ENCODE results near the gene EMB. TPM values are rescaled to one million over a fixed set of nuclear protein-coding genes. Genes with fewer than 3 reads are reported as not detected.
A peak's percentile ranks its signal among the peaks of the same experiment; 100 is the strongest.
"Not testable (repeated sequence)": the region's sequence is repeated elsewhere in the genome, so short reads cannot be mapped to it uniquely, and the experiment has no call there.

EMB gene
- total RNA-seq, 1 experiment from 2014 or later, result 40.4 TPM

- TF ChIP-seq, protein P1, sequence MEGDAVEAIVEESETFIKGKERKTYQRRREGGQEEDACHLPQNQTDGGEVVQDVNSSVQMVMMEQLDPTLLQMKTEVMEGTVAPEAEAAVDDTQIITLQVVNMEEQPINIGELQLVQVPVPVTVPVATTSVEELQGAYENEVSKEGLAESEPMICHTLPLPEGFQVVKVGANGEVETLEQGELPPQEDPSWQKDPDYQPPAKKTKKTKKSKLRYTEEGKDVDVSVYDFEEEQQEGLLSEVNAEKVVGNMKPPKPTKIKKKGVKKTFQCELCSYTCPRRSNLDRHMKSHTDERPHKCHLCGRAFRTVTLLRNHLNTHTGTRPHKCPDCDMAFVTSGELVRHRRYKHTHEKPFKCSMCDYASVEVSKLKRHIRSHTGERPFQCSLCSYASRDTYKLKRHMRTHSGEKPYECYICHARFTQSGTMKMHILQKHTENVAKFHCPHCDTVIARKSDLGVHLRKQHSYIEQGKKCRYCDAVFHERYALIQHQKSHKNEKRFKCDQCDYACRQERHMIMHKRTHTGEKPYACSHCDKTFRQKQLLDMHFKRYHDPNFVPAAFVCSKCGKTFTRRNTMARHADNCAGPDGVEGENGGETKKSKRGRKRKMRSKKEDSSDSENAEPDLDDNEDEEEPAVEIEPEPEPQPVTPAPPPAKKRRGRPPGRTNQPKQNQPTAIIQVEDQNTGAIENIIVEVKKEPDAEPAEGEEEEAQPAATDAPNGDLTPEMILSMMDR (IDR thresholded peaks at IDR 0.05), result no peak
- peak; percentile 67; the same call in 1 of the 2 replicates for TF ChIP-seq ESRRA (CRISPR knock-in tag; IDR thresholded peaks at IDR 0.05; ENCODE audit: borderline replicate concordance)
- TF ChIP-seq, protein P2, sequence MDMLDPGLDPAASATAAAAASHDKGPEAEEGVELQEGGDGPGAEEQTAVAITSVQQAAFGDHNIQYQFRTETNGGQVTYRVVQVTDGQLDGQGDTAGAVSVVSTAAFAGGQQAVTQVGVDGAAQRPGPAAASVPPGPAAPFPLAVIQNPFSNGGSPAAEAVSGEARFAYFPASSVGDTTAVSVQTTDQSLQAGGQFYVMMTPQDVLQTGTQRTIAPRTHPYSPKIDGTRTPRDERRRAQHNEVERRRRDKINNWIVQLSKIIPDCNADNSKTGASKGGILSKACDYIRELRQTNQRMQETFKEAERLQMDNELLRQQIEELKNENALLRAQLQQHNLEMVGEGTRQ (CRISPR knock-in tag; IDR thresholded peaks at IDR 0.05), result peak; percentile 15; the same call in 1 of the 2 replicates
- no peak for TF ChIP-seq ZNF232 (CRISPR knock-in tag; IDR thresholded peaks at IDR 0.05)
Measured at GRCh38 chr5:50440651-50441492, at the start of gene EMB (continued).

- H3K36me3 Mint-ChIP-seq, result peaks cover 43% of the 10 kb centered on the region
- H3K4me3 Mint-ChIP-seq; H3K4me1 Mint-ChIP-seq; DNase-seq (ENCODE audit: low spot score); CTCF ChIA-PET; POLR2A ChIA-PET; ATAC-seq; H3K27me3 Mint-ChIP-seq (ENCODE audit: low read depth); H3K27ac Mint-ChIP-seq: not testable (repeated sequence)
- peaks cover 75% of the 10 kb centered on the region for H3K9me3 Mint-ChIP-seq
Measured at GRCh38 chr5:50489491-50489890, 48.4 kb upstream of the EMB start.

- DNase-seq (ENCODE audit: low spot score); H3K27me3 Mint-ChIP-seq (ENCODE audit: low read depth); CTCF ChIA-PET; H3K4me3 Mint-ChIP-seq; POLR2A ChIA-PET; H3K27ac Mint-ChIP-seq; ATAC-seq: not testable (repeated sequence)
- Mint-ChIP-seq H3K4me1 (peaks cover 20% of the 10 kb centered on the region), H3K9me3 (peaks cover 37% of the 10 kb centered on the region), H3K36me3 (peaks cover 23% of the 10 kb centered on the region)
Measured at GRCh38 chr5:50478790-50479189, 37.7 kb upstream of the EMB start.

- H3K4me1 Mint-ChIP-seq, result peaks cover 12% of the 10 kb centered on the region
- peaks cover 32% of the 10 kb centered on the region for H3K36me3 Mint-ChIP-seq
- DNase-seq (ENCODE audit: low spot score) (no peak), ATAC-seq (no peak)
- H3K4me3 Mint-ChIP-seq, result no peak overlapping the region
- no peaks in the 10 kb centered on the region for H3K27me3 Mint-ChIP-seq (ENCODE audit: low read depth)
- ChIA-PET CTCF (no interaction called here), POLR2A (no interaction called here)
- H3K27ac Mint-ChIP-seq, result no peak overlapping the region
- TF ChIP-seq PRRX2 (CRISPR knock-in tag; IDR thresholded peaks at IDR 0.05) (no peak), TEAD1 (CRISPR knock-in tag; IDR thresholded peaks at IDR 0.05) (no peak), CDX4 (CRISPR knock-in tag; IDR thresholded peaks at IDR 0.05; ENCODE audit: borderline replicate concordance) (no peak), RORB (CRISPR knock-in tag; IDR thresholded peaks at IDR 0.05) (no peak), PREB (CRISPR knock-in tag; IDR thresholded peaks at IDR 0.05; ENCODE audit: borderline replicate concordance) (no peak)
- TF ChIP-seq, protein P1 (IDR thresholded peaks at IDR 0.05), result no peak
- TF ChIP-seq, protein P3, sequence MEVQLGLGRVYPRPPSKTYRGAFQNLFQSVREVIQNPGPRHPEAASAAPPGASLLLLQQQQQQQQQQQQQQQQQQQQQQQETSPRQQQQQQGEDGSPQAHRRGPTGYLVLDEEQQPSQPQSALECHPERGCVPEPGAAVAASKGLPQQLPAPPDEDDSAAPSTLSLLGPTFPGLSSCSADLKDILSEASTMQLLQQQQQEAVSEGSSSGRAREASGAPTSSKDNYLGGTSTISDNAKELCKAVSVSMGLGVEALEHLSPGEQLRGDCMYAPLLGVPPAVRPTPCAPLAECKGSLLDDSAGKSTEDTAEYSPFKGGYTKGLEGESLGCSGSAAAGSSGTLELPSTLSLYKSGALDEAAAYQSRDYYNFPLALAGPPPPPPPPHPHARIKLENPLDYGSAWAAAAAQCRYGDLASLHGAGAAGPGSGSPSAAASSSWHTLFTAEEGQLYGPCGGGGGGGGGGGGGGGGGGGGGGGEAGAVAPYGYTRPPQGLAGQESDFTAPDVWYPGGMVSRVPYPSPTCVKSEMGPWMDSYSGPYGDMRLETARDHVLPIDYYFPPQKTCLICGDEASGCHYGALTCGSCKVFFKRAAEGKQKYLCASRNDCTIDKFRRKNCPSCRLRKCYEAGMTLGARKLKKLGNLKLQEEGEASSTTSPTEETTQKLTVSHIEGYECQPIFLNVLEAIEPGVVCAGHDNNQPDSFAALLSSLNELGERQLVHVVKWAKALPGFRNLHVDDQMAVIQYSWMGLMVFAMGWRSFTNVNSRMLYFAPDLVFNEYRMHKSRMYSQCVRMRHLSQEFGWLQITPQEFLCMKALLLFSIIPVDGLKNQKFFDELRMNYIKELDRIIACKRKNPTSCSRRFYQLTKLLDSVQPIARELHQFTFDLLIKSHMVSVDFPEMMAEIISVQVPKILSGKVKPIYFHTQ (CRISPR knock-in tag; IDR thresholded peaks at IDR 0.05), result no peak
- peaks cover 48% of the 10 kb centered on the region for H3K9me3 Mint-ChIP-seq
Measured at GRCh38 chr5:50476549-50476948, 35.5 kb upstream of the EMB start.

DNA sequence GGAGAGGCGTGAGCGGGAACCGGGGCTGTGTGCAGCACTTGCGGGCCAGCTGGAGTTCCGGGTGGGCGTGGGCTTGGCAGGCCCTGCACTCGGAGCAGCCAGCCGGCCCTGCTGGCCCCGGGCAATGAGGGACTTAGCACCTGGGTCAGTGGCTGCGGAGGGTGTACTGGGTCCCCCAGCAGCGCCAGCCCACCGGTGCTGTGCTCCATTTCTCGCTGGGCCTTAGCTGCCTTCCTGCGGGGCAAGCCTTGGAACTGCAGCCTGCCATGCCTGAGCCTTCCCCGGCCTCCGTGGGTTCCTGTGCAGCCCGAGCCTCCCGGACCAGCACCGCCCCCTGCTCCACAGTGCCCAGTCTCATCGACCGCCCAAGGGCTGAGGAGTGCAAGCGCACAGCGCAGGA, 23.9 kb upstream of the EMB start:
- CTCF ChIA-PET; DNase-seq (ENCODE audit: low spot score); H3K4me1 Mint-ChIP-seq; H3K4me3 Mint-ChIP-seq; POLR2A ChIA-PET; H3K27me3 Mint-ChIP-seq (ENCODE audit: low read depth); ATAC-seq; H3K27ac Mint-ChIP-seq: not testable (repeated sequence)
- H3K36me3 Mint-ChIP-seq, result peaks cover 18% of the 10 kb centered on the region
- peaks cover 46% of the 10 kb centered on the region for H3K9me3 Mint-ChIP-seq

All from WTC11 (cell line).